Measurements from ENCODE around the gene LAMB1. TPM values are rescaled to one million over a fixed set of nuclear protein-coding genes. Genes with fewer than 3 reads are reported as not detected.

LAMB1 gene
- total and polyA plus RNA-seq, 2 of the 13 experiments (the other 11 are each of a cell fraction or from before 2014, with no cell fraction given) = 109 to 124 TPM

GRCh38 chr7:108015740-108016139 is 12.8 kb upstream of the LAMB1 start (continued):
- no peak for TF ChIP-seq USF2 (IDR thresholded peaks at IDR 0.05; ENCODE audit: low read depth, low read length)
- TF ChIP-seq USF2 (CRISPR knock-in tag; IDR thresholded peaks at IDR 0.05; ENCODE audit: borderline replicate concordance) = no peak
- no peak for TF ChIP-seq NR2F2 (IDR thresholded peaks at IDR 0.05; ENCODE audit: borderline replicate concordance, low read depth)
- no peak for TF ChIP-seq ZNF577 (CRISPR knock-in tag; IDR thresholded peaks at IDR 0.05; ENCODE audit: borderline replicate concordance, low read depth)
- no peak for TF ChIP-seq GFI1 (CRISPR knock-in tag; IDR thresholded peaks at IDR 0.05; ENCODE audit: borderline replicate concordance)
- peak; percentile 75; the same call in 1 of the 2 replicates for TF ChIP-seq HMG20A (CRISPR knock-in tag; IDR thresholded peaks at IDR 0.05; ENCODE audit: borderline replicate concordance)
- TF ChIP-seq CCAR2 (optimal IDR thresholded peaks at IDR 0.05; ENCODE audit: low read depth, low read length) = no peak
- no peak for TF ChIP-seq RXRB (CRISPR knock-in tag; IDR thresholded peaks at IDR 0.05; ENCODE audit: borderline replicate concordance)
- TF ChIP-seq HMGXB4 (CRISPR knock-in tag; IDR thresholded peaks at IDR 0.05; ENCODE audit: borderline replicate concordance in 1 of 2, low read depth in 1 of 2) = no peak
- TF ChIP-seq BRD4 (CRISPR knock-in tag; IDR thresholded peaks at IDR 0.05) = no peak
- TF ChIP-seq NRL (CRISPR knock-in tag; IDR thresholded peaks at IDR 0.05; ENCODE audit: borderline replicate concordance) = no peak
- TF ChIP-seq RNF2 (conservative IDR thresholded peaks at IDR 0.05; ENCODE audit: low read depth) = no peak
- TF ChIP-seq MED13 (CRISPR knock-in tag; IDR thresholded peaks at IDR 0.05) = no peak
- TF ChIP-seq SRF (IDR thresholded peaks at IDR 0.05; ENCODE audit: low read depth, low read length) = no peak
- TF ChIP-seq GPN1 (CRISPR knock-in tag; IDR thresholded peaks at IDR 0.05; ENCODE audit: borderline replicate concordance) = no peak
- peak; percentile 48; the same call in 1 of the 2 replicates for TF ChIP-seq ZNF609 (CRISPR knock-in tag; IDR thresholded peaks at IDR 0.05; ENCODE audit: borderline replicate concordance)
- no peak for TF ChIP-seq RORA (CRISPR knock-in tag; IDR thresholded peaks at IDR 0.05)
- TF ChIP-seq SMAD3 (CRISPR knock-in tag; IDR thresholded peaks at IDR 0.05) = no peak
- no peak for TF ChIP-seq ZNF3 (CRISPR knock-in tag; IDR thresholded peaks at IDR 0.05)
- TF ChIP-seq GTF3A (CRISPR knock-in tag; conservative IDR thresholded peaks at IDR 0.05) = no peak
- no peak for TF ChIP-seq POLR2A (IDR thresholded peaks at IDR 0.05; ENCODE audit: insufficient read depth in 1 of 2, low read depth in 2 of 2, low read length in 2 of 2)
- no peak for TF ChIP-seq SRY (CRISPR knock-in tag; IDR thresholded peaks at IDR 0.05)
- TF ChIP-seq ADNP (CRISPR knock-in tag; IDR thresholded peaks at IDR 0.05) = no peak
- TF ChIP-seq BRCA1 (CRISPR knock-in tag; IDR thresholded peaks at IDR 0.05) = no peak
- TF ChIP-seq TBX3 (IDR thresholded peaks at IDR 0.05; ENCODE audit: borderline replicate concordance) = 0 out of 2 replicates have a peak, but pooled peaks have one; percentile 22

All from HepG2 (cell line).